ENCODE results near the gene SCP2.

SCP2 gene

GRCh38 chr1:53091841-53092645 is 165.0 kb downstream of the SCP2 start:
- TF ChIP-seq, protein P1, sequence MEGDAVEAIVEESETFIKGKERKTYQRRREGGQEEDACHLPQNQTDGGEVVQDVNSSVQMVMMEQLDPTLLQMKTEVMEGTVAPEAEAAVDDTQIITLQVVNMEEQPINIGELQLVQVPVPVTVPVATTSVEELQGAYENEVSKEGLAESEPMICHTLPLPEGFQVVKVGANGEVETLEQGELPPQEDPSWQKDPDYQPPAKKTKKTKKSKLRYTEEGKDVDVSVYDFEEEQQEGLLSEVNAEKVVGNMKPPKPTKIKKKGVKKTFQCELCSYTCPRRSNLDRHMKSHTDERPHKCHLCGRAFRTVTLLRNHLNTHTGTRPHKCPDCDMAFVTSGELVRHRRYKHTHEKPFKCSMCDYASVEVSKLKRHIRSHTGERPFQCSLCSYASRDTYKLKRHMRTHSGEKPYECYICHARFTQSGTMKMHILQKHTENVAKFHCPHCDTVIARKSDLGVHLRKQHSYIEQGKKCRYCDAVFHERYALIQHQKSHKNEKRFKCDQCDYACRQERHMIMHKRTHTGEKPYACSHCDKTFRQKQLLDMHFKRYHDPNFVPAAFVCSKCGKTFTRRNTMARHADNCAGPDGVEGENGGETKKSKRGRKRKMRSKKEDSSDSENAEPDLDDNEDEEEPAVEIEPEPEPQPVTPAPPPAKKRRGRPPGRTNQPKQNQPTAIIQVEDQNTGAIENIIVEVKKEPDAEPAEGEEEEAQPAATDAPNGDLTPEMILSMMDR (IDR thresholded peaks at IDR 0.05; ENCODE audit: insufficient read depth, low read length, poor library complexity, severe bottlenecking) = no peak
- DNase-seq (ENCODE audit: extremely low read depth, insufficient read length) = no peak
- Histone ChIP-seq H3K27me3 (replicated peaks; ENCODE audit: control insufficient read depth, insufficient read depth, low read length) (no peaks in the 10 kb centered on the region), H3K36me3 (ENCODE audit: control insufficient read depth, insufficient read depth, low read length) (no peaks in the 10 kb centered on the region), H3K4me3 (replicated peaks; ENCODE audit: low read depth, low read length) (no peak overlapping the region)

GRCh38 chr1:53092659-53093450 is 165.8 kb downstream of the SCP2 start:
- no peak overlapping the region for H3K4me3 ChIP-seq (replicated peaks; ENCODE audit: low read depth, low read length)
- DNase-seq (ENCODE audit: extremely low read depth, insufficient read length) = no peak
- TF ChIP-seq, protein P1 (IDR thresholded peaks at IDR 0.05; ENCODE audit: insufficient read depth, low read length, poor library complexity, severe bottlenecking) = no peak
- no peaks in the 10 kb centered on the region for H3K27me3 ChIP-seq (replicated peaks; ENCODE audit: control insufficient read depth, insufficient read depth, low read length)
- no peaks in the 10 kb centered on the region for H3K36me3 ChIP-seq (ENCODE audit: control insufficient read depth, insufficient read depth, low read length)

DNA sequence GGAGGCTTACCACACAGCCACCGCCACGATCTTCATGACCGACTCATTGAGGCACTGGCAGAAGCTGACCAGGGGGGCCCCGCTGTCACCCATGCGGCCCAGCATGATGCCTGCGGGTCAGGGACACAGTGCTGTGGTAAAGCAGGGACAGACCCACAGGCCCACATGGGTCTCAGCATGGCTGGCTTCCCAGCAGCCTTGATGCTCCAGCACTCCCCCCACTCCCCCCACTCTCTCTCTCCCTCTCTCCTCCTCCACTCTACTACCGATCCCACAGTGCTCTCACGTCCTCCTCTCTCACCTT is 166.3 kb downstream of the SCP2 start:
- Histone ChIP-seq H3K27me3 (replicated peaks; ENCODE audit: control insufficient read depth, insufficient read depth, low read length) (no peaks in the 10 kb centered on the region), H3K4me3 (replicated peaks; ENCODE audit: low read depth, low read length) (no peak overlapping the region), H3K36me3 (ENCODE audit: control insufficient read depth, insufficient read depth, low read length) (no peaks in the 10 kb centered on the region)
- TF ChIP-seq, protein P1 (IDR thresholded peaks at IDR 0.05; ENCODE audit: insufficient read depth, low read length, poor library complexity, severe bottlenecking) = no peak
- DNase-seq (ENCODE audit: extremely low read depth, insufficient read length) = no peak

GRCh38 chr1:53093778-53094532 is 166.9 kb downstream of the SCP2 start:
- Histone ChIP-seq H3K27me3 (replicated peaks; ENCODE audit: control insufficient read depth, insufficient read depth, low read length) (no peaks in the 10 kb centered on the region), H3K4me3 (replicated peaks; ENCODE audit: low read depth, low read length) (no peak overlapping the region), H3K36me3 (ENCODE audit: control insufficient read depth, insufficient read depth, low read length) (no peaks in the 10 kb centered on the region)
- DNase-seq (ENCODE audit: extremely low read depth, insufficient read length) = no peak
- TF ChIP-seq, protein P1 (IDR thresholded peaks at IDR 0.05; ENCODE audit: insufficient read depth, low read length, poor library complexity, severe bottlenecking) = no peak

DNA sequence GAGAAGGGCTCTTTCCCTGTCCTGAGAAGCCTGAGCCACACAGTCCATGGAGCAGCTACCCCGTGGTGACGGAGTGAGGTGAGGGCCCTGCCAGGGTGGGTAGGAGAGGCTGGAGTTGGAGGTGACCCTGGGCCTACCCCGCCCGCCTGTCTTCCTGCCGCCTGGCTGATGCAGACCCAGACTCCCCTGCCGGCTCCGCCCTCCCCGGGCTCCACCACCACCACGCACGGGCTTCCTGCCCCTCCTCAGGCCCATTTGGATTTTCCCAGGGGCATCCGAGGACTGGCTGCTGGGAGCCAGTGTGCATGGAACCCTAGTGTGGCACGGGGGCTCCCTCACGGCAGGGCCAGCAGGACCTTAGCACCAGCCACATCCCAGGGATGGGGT is 167.4 kb downstream of the SCP2 start:
- Histone ChIP-seq H3K4me3 (replicated peaks; ENCODE audit: low read depth, low read length) (no peak overlapping the region), H3K36me3 (ENCODE audit: control insufficient read depth, insufficient read depth, low read length) (no peaks in the 10 kb centered on the region), H3K27me3 (replicated peaks; ENCODE audit: control insufficient read depth, insufficient read depth, low read length) (no peaks in the 10 kb centered on the region)
- no peak for DNase-seq (ENCODE audit: extremely low read depth, insufficient read length)
- TF ChIP-seq, protein P1 (IDR thresholded peaks at IDR 0.05; ENCODE audit: insufficient read depth, low read length, poor library complexity, severe bottlenecking) = no peak
